Hepatocyte (in vitro differentiated cells): ENCODE results near the gene TAF11L14. TPM values are rescaled to one million over a fixed set of nuclear protein-coding genes. Genes with fewer than 3 reads are reported as not detected.
"Not testable (repeated sequence)": the region's sequence is repeated elsewhere in the genome, so short reads cannot be mapped to it uniquely, and the experiment has no call there.

ENCODE experiments used
- DNase-seq: peaks from one replicate; pipeline ENCODE4 v3.0.0-alpha.2; 2016; ENCODE audit warnings: low spot score
- H2AFZ ChIP-seq: fragments of 200-600 bp; sonication (generic); 2 replicates; pipeline ENCODE4 v1.6.0; 2016; ENCODE audit warnings: antibody characterized with exemption, mild to moderate bottlenecking
- H3K27ac ChIP-seq: fragments of 200-600 bp; sonication (generic); 2 replicates; pipeline ENCODE4 v1.5.1; 2016; ENCODE audit warnings: mild to moderate bottlenecking
- H3K27me3 ChIP-seq: fragments of 200-600 bp; sonication (generic); 2 replicates; pipeline ENCODE4 v1.6.1; 2016
- H3K36me3 ChIP-seq: fragments of 200-600 bp; sonication (generic); replicated peaks from 2 replicates; pipeline ENCODE4 v1.5.1; 2016; ENCODE audit warnings: low read depth; ENCODE audit not compliant: insufficient read depth
- H3K4me1 ChIP-seq: fragments of 200-600 bp; sonication (generic); 2 replicates; pipeline ENCODE4 v1.5.1; 2016; ENCODE audit warnings: mild to moderate bottlenecking, moderate library complexity; ENCODE audit not compliant: insufficient read depth
- H3K4me2 ChIP-seq: fragments of 200-600 bp; sonication (generic); 2 replicates; pipeline ENCODE4 v1.6.0; 2016
- H3K4me3 ChIP-seq: fragments of 200-600 bp; sonication (generic); 2 replicates; pipeline ENCODE4 v1.5.1; 2016; ENCODE audit warnings: mild to moderate bottlenecking
- H3K79me2 ChIP-seq: fragments of 200-600 bp; sonication (generic); 2 replicates; pipeline ENCODE4 v1.6.0; 2017; ENCODE audit warnings: mild to moderate bottlenecking
- H3K9me2 ChIP-seq: fragments of 200-600 bp; sonication (generic); replicated peaks from 2 replicates; pipeline ENCODE4 v1.6.0; 2017; ENCODE audit warnings: mild to moderate bottlenecking; ENCODE audit not compliant: insufficient read depth
- H3K9me3 ChIP-seq: fragments of 200-600 bp; sonication (generic); 2 replicates; pipeline ENCODE4 v1.5.1; 2016; ENCODE audit warnings: low read depth, mild to moderate bottlenecking
- H4K20me1 ChIP-seq: fragments of 200-600 bp; sonication (generic); 2 replicates; pipeline ENCODE4 v1.6.0; 2016; ENCODE audit warnings: mild to moderate bottlenecking; ENCODE audit not compliant: insufficient read depth, poor library complexity, severe bottlenecking
- CTCF ChIP-seq: fragments of 200-600 bp; sonication (generic); IDR thresholded peaks from 2 replicates; pipeline ENCODE4 v1.5.1; 2016; ENCODE audit warnings: antibody characterized with exemption, mild to moderate bottlenecking; ENCODE audit not compliant: poor library complexity
- EZH2 ChIP-seq: fragments of 200-600 bp; sonication (generic); IDR thresholded peaks from 2 replicates; pipeline ENCODE4 v1.6.1; 2016; ENCODE audit warnings: antibody characterized with exemption, mild to moderate bottlenecking, borderline replicate concordance
- EZH2phosphoT487 ChIP-seq: fragments of 200-600 bp; sonication (generic); IDR thresholded peaks from one replicate; pipeline ENCODE4 v1.6.1; 2018; ENCODE audit warnings: antibody characterized with exemption, mild to moderate bottlenecking, low read depth, moderate library complexity; ENCODE audit not compliant: unreplicated experiment, severe bottlenecking
- WGBS: methylation state at CpG from one replicate; pipeline ENCODE4 v1.1.6; 2016; ENCODE audit warnings: low lambda C conversion rate; ENCODE audit errors: missing lambda C conversion rate; 5-methylcytosine and 5-hydroxymethylcytosine counted together
- polyA plus RNA-seq: library from polyadenylated mRNA; unstranded; fragments of >200 nt; fragmentation: Nextera tagmentation; extraction: Ambion mirVana; gene quantifications from 2 replicates; pipeline ENCODE4 v1.2.1, GENCODE V29; 2016
- total RNA-seq: library from RNA; depleted of rRNA; stranded (reverse); fragments of >200 nt; gene quantifications from 2 replicates; pipeline ENCODE4 v1.2.3, GENCODE V29; 2014

Gene TAF11L14
- total and polyA plus RNA-seq, 2 experiments from 2014 or later, result not detected

- H2AFZ ChIP-seq, result no peak overlapping the region
- H3K9me2 ChIP-seq, result no peaks in the 10 kb centered on the region
- H3K79me2 ChIP-seq, result no peaks in the 10 kb centered on the region
- no peak overlapping the region for H3K27ac ChIP-seq
- DNase-seq, result no peak
- no peaks in the 10 kb centered on the region for H3K9me3 ChIP-seq
- no peak overlapping the region for H3K4me3 ChIP-seq
- H3K4me2 ChIP-seq, result no peak overlapping the region
- no peaks in the 10 kb centered on the region for H4K20me1 ChIP-seq
- WGBS, result 95% methylated on average over 14 of the region's 14 CpGs
- no peaks in the 10 kb centered on the region for H3K4me1 ChIP-seq
- no peaks in the 10 kb centered on the region for H3K36me3 ChIP-seq
- TF ChIP-seq EZH2 (no peak), CTCF (no peak), EZH2phosphoT487 (no peak)
- H3K27me3 ChIP-seq, result no peaks in the 10 kb centered on the region
Observed at GRCh38 chr5:17604951-17605350, 29.3 kb upstream of the TAF11L14 start.

- not testable (repeated sequence) for H3K4me2 ChIP-seq, H3K27ac ChIP-seq, H3K4me3 ChIP-seq, H3K9me2 ChIP-seq, H4K20me1 ChIP-seq, H2AFZ ChIP-seq, H3K36me3 ChIP-seq, H3K9me3 ChIP-seq, H3K27me3 ChIP-seq, H3K4me1 ChIP-seq, H3K79me2 ChIP-seq, DNase-seq
- 80% methylated on average over 4 of the region's 4 CpGs for WGBS
Observed at GRCh38 chr5:17607461-17607860, 26.8 kb upstream of the TAF11L14 start.

- not testable (repeated sequence) for H3K4me1 ChIP-seq, DNase-seq, H3K27me3 ChIP-seq, H3K4me2 ChIP-seq, H3K36me3 ChIP-seq, H4K20me1 ChIP-seq, H3K9me2 ChIP-seq, H3K27ac ChIP-seq, H3K4me3 ChIP-seq, H3K9me3 ChIP-seq, H2AFZ ChIP-seq, H3K79me2 ChIP-seq
- 79% methylated on average over 2 of the region's 2 CpGs for WGBS
Observed at GRCh38 chr5:17610092-17610491, 24.2 kb upstream of the TAF11L14 start, which contains the start of gene TAF11L12. TAF11L12 (plus strand) TSS chr5:17610392.

GRCh38 chr5:17614872-17615605 lies 19.2 kb upstream of the TAF11L14 start:
- H3K4me3 ChIP-seq, result no peak overlapping the region
- H3K27me3 ChIP-seq, result no peaks in the 10 kb centered on the region
- H2AFZ ChIP-seq, result no peak overlapping the region
- 93% methylated on average over 17 of the region's 17 CpGs for WGBS
- H3K9me3 ChIP-seq, result no peaks in the 10 kb centered on the region
- no peak overlapping the region for H3K4me2 ChIP-seq
- H4K20me1 ChIP-seq, result no peaks in the 10 kb centered on the region
- H3K27ac ChIP-seq, result no peak overlapping the region
- no peaks in the 10 kb centered on the region for H3K9me2 ChIP-seq
- H3K79me2 ChIP-seq, result no peaks in the 10 kb centered on the region
- H3K36me3 ChIP-seq, result no peaks in the 10 kb centered on the region
- DNase-seq, result no peak
- no peak for TF ChIP-seq CTCF
- no peak for TF ChIP-seq EZH2
- no peak for TF ChIP-seq EZH2phosphoT487
- H3K4me1 ChIP-seq, result no peaks in the 10 kb centered on the region
